IMR-90 (cell line): ENCODE data around the gene TEDC1. TPM values are rescaled to one million over a fixed set of nuclear protein-coding genes. Genes with fewer than 3 reads are reported as not detected.

Experiments
- ATAC-seq: fragments of 200-7000 bp; cut with Tn5 transposase; 2 replicates; pipeline ENCODE4 v1.9.1; 2020; ENCODE audit warnings: low read depth, mild to moderate bottlenecking, moderate library complexity
- BruUV-seq: library from RNA; stranded (reverse); fragments of 400-500 nt; replicated peaks from 2 replicates; lab custom pipeline; 2021; lab: Mats Ljungman, UMichigan
- CTCF ChIA-PET: fragments of 300-600 bp; formaldehyde crosslinking; extraction: SDS; loops from one replicate; lab custom pipeline; 2021; ENCODE audit warnings: antibody characterized with exemption; lab: Yijun Ruan, JAX
- POLR2A ChIA-PET: fragments of 300-600 bp; sonication (Branson Sonifier 250); formaldehyde crosslinking; loops from one replicate; lab custom pipeline; 2022; ENCODE audit warnings: antibody characterized with exemption; ENCODE audit not compliant: unreplicated experiment; lab: Charles Lee
- DNase-seq: peaks from one replicate; pipeline ENCODE4 v3.0.0; 2013
- H2AFZ ChIP-seq: replicated peaks from 2 replicates; pipeline ENCODE3; 2013; ENCODE audit warnings: low read length, mild to moderate bottlenecking; ENCODE audit not compliant: poor library complexity
- H2AK5ac ChIP-seq: 2 replicates; pipeline ENCODE4 v1.6.1; 2013; ENCODE audit warnings: low read depth, low read length, inconsistent platforms
- H2AK9ac ChIP-seq: replicated peaks from 2 replicates; pipeline ENCODE3; 2013; ENCODE audit warnings: mild to moderate bottlenecking, low read depth, low read length, moderate library complexity; ENCODE audit not compliant: poor library complexity
- H2BK120ac ChIP-seq: 2 replicates; pipeline ENCODE4 v1.6.1; 2013; ENCODE audit warnings: low read depth, low read length, inconsistent platforms
- H2BK15ac ChIP-seq: 3 replicates; pipeline ENCODE4 v1.6.1; 2013; ENCODE audit warnings: low read depth, low read length, inconsistent platforms
- H2BK20ac ChIP-seq: 2 replicates; pipeline ENCODE4 v1.6.1; 2013; ENCODE audit warnings: low read depth, mild to moderate bottlenecking, inconsistent platforms, low read length, moderate library complexity
- H2BK5ac ChIP-seq: 2 replicates; pipeline ENCODE4 v1.6.1; 2013; ENCODE audit warnings: mild to moderate bottlenecking, low read depth, low read length, inconsistent platforms; ENCODE audit not compliant: poor library complexity, severe bottlenecking
- H3K14ac ChIP-seq: replicated peaks from 2 replicates; pipeline ENCODE4 v1.6.1; 2013; ENCODE audit warnings: low read depth, low read length, inconsistent platforms
- H3K18ac ChIP-seq: 2 replicates; pipeline ENCODE4 v1.6.1; 2013; ENCODE audit warnings: low read depth, low read length, control low read depth
- H3K23ac ChIP-seq: 2 replicates; pipeline ENCODE4 v1.6.1; 2013; ENCODE audit warnings: low read depth, low read length, inconsistent platforms
- H3K27ac ChIP-seq: 2 replicates; pipeline ENCODE4 v1.5.1; 2013; ENCODE audit warnings: mild to moderate bottlenecking, control low read depth, low read length; ENCODE audit not compliant: insufficient read depth
- H3K27me3 ChIP-seq: 2 replicates; pipeline ENCODE4 v1.6.1; 2013; ENCODE audit warnings: low read length; ENCODE audit not compliant: control insufficient read depth, insufficient read depth
- H3K36me3 ChIP-seq: 2 replicates; pipeline ENCODE4 v1.6.1; 2013; ENCODE audit warnings: low read length, mixed read lengths; ENCODE audit not compliant: control insufficient read depth, insufficient read depth
- H3K4ac ChIP-seq: 2 replicates; pipeline ENCODE4 v1.6.1; 2013; ENCODE audit warnings: low read depth, low read length, inconsistent platforms
- H3K4me1 ChIP-seq: 2 replicates; pipeline ENCODE4 v1.6.1; 2013; ENCODE audit warnings: low read length, mixed read lengths; ENCODE audit not compliant: control insufficient read depth, insufficient read depth
- H3K4me2 ChIP-seq: 2 replicates; pipeline ENCODE4 v1.6.1; 2013; ENCODE audit warnings: low read depth, mild to moderate bottlenecking, control low read depth, low read length, moderate library complexity
- H3K4me3 ChIP-seq: 2 replicates; pipeline ENCODE4 v1.5.1; 2013; ENCODE audit warnings: low read depth, mild to moderate bottlenecking, control low read depth, low read length, moderate library complexity; ENCODE audit not compliant: insufficient read depth
- H3K56ac ChIP-seq: 2 replicates; pipeline ENCODE4 v1.6.1; 2013; ENCODE audit warnings: low read length, inconsistent platforms; ENCODE audit not compliant: insufficient read depth; ENCODE audit errors: extremely low read depth
- H3K79me1 ChIP-seq, 2 experiments: 2 replicates each; pipeline ENCODE4 v1.6.1; 2013; ENCODE audit warnings: low read length in 2 of 2, inconsistent platforms in 1 of 2, low read depth in 1 of 2
- H3K9ac ChIP-seq: 2 replicates; pipeline ENCODE4 v1.6.1; 2013; ENCODE audit warnings: low read depth, low read length, control low read depth
- H3K9me1 ChIP-seq: 2 replicates; pipeline ENCODE4 v1.6.1; 2013; ENCODE audit warnings: low read length, inconsistent platforms; ENCODE audit not compliant: insufficient read depth
- H3K9me3 ChIP-seq: 2 replicates; pipeline ENCODE4 v1.6.1; 2013; ENCODE audit warnings: low read length; ENCODE audit not compliant: control insufficient read depth, insufficient read depth
- H4K20me1 ChIP-seq: 2 replicates; pipeline ENCODE4 v1.6.1; 2013; ENCODE audit warnings: low read length, inconsistent platforms; ENCODE audit not compliant: insufficient read depth
- H4K5ac ChIP-seq: 2 replicates; pipeline ENCODE4 v1.6.1; 2013; ENCODE audit warnings: mild to moderate bottlenecking, low read depth, low read length, control low read depth
- H4K8ac ChIP-seq, 2 experiments: 2 replicates each; pipeline ENCODE4 v1.6.1; 2013; ENCODE audit warnings: low read depth in 2 of 2, low read length in 2 of 2, control low read depth in 1 of 2, inconsistent platforms in 1 of 2
- H4K91ac ChIP-seq: 2 replicates; pipeline ENCODE4 v1.6.1; 2013; ENCODE audit warnings: low read depth, low read length, inconsistent platforms; ENCODE audit not compliant: insufficient read depth
- BHLHE40 ChIP-seq: fragments of 150-350 bp; IDR thresholded peaks from 2 replicates; pipeline ENCODE4 v1.6.1; 2016; ENCODE audit warnings: mild to moderate bottlenecking, low read depth, low read length
- CEBPB ChIP-seq: IDR thresholded peaks from 2 replicates; pipeline ENCODE4 v1.6.1; 2012; ENCODE audit warnings: low read depth, low read length, improper control_type of control experiment
- CHD1 ChIP-seq: IDR thresholded peaks from 2 replicates; pipeline ENCODE4 v1.6.1; 2012; ENCODE audit warnings: low read depth, low read length, improper control_type of control experiment
- CTCF ChIP-seq: conservative IDR thresholded peaks from 2 replicates; pipeline ENCODE4 v1.5.1; 2012; ENCODE audit warnings: mild to moderate bottlenecking, low read depth, low read length, improper control_type of control experiment
- ELK1 ChIP-seq: fragments of 150-350 bp; IDR thresholded peaks from 2 replicates; pipeline ENCODE4 v1.6.1; 2016; ENCODE audit warnings: low read depth, mild to moderate bottlenecking, low read length, moderate library complexity, borderline replicate concordance
- FOS ChIP-seq: fragments of 150-350 bp; IDR thresholded peaks from 2 replicates; pipeline ENCODE4 v1.6.1; 2016; ENCODE audit warnings: low read depth, low read length
- MAFK ChIP-seq: IDR thresholded peaks from 2 replicates; pipeline ENCODE4 v1.6.1; 2012; ENCODE audit warnings: low read depth, low read length, improper control_type of control experiment
- MAZ ChIP-seq: IDR thresholded peaks from 2 replicates; pipeline ENCODE4 v1.6.1; 2012; ENCODE audit warnings: low read depth, mild to moderate bottlenecking, low read length, improper control_type of control experiment, moderate library complexity, borderline replicate concordance
- MXI1 ChIP-seq: IDR thresholded peaks from 2 replicates; pipeline ENCODE4 v1.6.1; 2012; ENCODE audit warnings: low read depth, mild to moderate bottlenecking, low read length, moderate library complexity, borderline replicate concordance
- NFE2L2 ChIP-seq: fragments of 150-350 bp; IDR thresholded peaks from 2 replicates; pipeline ENCODE4 v1.6.1; 2016; ENCODE audit warnings: low read depth, mild to moderate bottlenecking, low read length
- POLR2A ChIP-seq: IDR thresholded peaks from 2 replicates; pipeline ENCODE4 v1.6.1; 2012; ENCODE audit warnings: mild to moderate bottlenecking, low read depth, low read length
- RAD21 ChIP-seq: IDR thresholded peaks from 2 replicates; pipeline ENCODE4 v1.6.1; 2012; ENCODE audit warnings: low read length, improper control_type of control experiment
- RCOR1 ChIP-seq: IDR thresholded peaks from 2 replicates; pipeline ENCODE4 v1.6.1; 2012; ENCODE audit warnings: mild to moderate bottlenecking, low read length, improper control_type of control experiment; ENCODE audit not compliant: insufficient replicate concordance
- RFX5 ChIP-seq: IDR thresholded peaks from 2 replicates; pipeline ENCODE4 v1.8.0; 2012; ENCODE audit warnings: low read depth, mild to moderate bottlenecking, low read length, moderate library complexity
- SMC3 ChIP-seq: fragments of 150-350 bp; IDR thresholded peaks from 2 replicates; pipeline ENCODE4 v1.6.1; 2016; ENCODE audit warnings: low read depth, mild to moderate bottlenecking, antibody characterized with exemption, low read length, moderate library complexity
- USF2 ChIP-seq: fragments of 150-350 bp; IDR thresholded peaks from 2 replicates; pipeline ENCODE4 v1.6.1; 2017; ENCODE audit warnings: mild to moderate bottlenecking, antibody characterized with exemption, low read length, low read depth
- WGBS, 2 experiments: methylation state at CpG; one replicate each; pipeline versions ENCODE4 v1.1.5 to v1.1.7; 2013; ENCODE audit warnings: missing lambda C conversion rate in 2 of 2; ENCODE audit not compliant: insufficient read length in 1 of 2; ENCODE audit errors: extremely low coverage in 2 of 2; 5-methylcytosine and 5-hydroxymethylcytosine counted together
- dilution Hi-C: fragments of 300-500 bp; cut with HindIII; formaldehyde crosslinking; loops from one replicate; pipeline ENCODE4 v1.14.3; 2018; ENCODE audit warnings: low sequenced_read_pairs; ENCODE audit not compliant: unreplicated experiment
- in situ Hi-C: fragments of 300-500 bp; cut with MboI; formaldehyde crosslinking; loops from 3 replicates; pipeline ENCODE4 v1.14.3; 2019; ENCODE audit warnings: low sequenced_read_pairs, inconsistent platforms, mixed read lengths
- intact Hi-C: fragments of 100-400 bp; cut with micrococcal nuclease; formaldehyde crosslinking; loops from 2 replicates; pipeline ENCODE4 v1.10.0; 2022
- polyA plus RNA-seq, 3 experiments: library from polyadenylated mRNA; depleted of rRNA; stranded (reverse); fragments of >200 nt; gene quantifications; 2 replicates each; pipeline ENCODE4 v1.2.3, GENCODE V29; 2012; ENCODE audit warnings: low replicate concordance in 1 of 3
- total RNA-seq: library from RNA; depleted of rRNA; stranded (reverse); fragments of >200 nt; gene quantifications from 2 replicates; pipeline ENCODE4 v1.2.3, GENCODE V29; 2012

TEDC1 gene
- total and polyA plus RNA-seq, 2 of the 4 experiments (the other 2 are of a cell fraction) = 5.7 to 6.4 TPM

- Histone ChIP-seq H3K4ac (no peak overlapping the region), H2AFZ (no peak overlapping the region), H4K8ac (no peak overlapping the region), H2BK5ac (no peak overlapping the region), H3K14ac (no peak overlapping the region), H3K9ac (no peak overlapping the region), H3K23ac (no peak overlapping the region), H4K5ac (no peak overlapping the region), H3K9me1 (no peaks in the 10 kb centered on the region), H3K4me2 (no peak overlapping the region), H3K4me1 (no peaks in the 10 kb centered on the region), H2BK15ac (no peak overlapping the region), H3K27me3 (peaks cover 6% of the 10 kb centered on the region; the same call in 1 of the 2 replicates), H4K20me1 (no peaks in the 10 kb centered on the region), H2AK5ac (no peak overlapping the region), H3K4me3 (no peak overlapping the region), H2AK9ac (no peak overlapping the region), H2BK120ac (no peak overlapping the region), H2BK20ac (no peak overlapping the region), H4K91ac (no peak overlapping the region), H3K36me3 (no peaks in the 10 kb centered on the region), H3K27ac (no peak overlapping the region), H3K56ac (no peak overlapping the region), H3K79me1 (no peaks in the 10 kb centered on the region), H3K9me3 (peaks cover 1% of the 10 kb centered on the region; the same call in 1 of the 2 replicates), H3K18ac (no peak overlapping the region)
- dilution Hi-C loops (no loop called here), in situ Hi-C loops (no loop called here), intact Hi-C loops (no loop called here)
- TF ChIP-seq RAD21 (no peak), CHD1 (no peak), RFX5 (no peak), MXI1 (no peak), CTCF (no peak), BHLHE40 (no peak), POLR2A (no peak), SMC3 (no peak), RCOR1 (no peak), MAFK (no peak), FOS (no peak), ELK1 (no peak), NFE2L2 (no peak), CEBPB (no peak), MAZ (no peak), USF2 (no peak)
- ATAC-seq (no peak), DNase-seq (no peak)
- ChIA-PET POLR2A (no interaction called here), CTCF (no interaction called here)
- 86% methylated on average over 12 of the region's 19 CpGs; no CpG with 5 or more reads in 1 of the 2 experiments for WGBS, 2 experiments
- no TSS peak for BruUV-seq
Observed at GRCh38 chr14:105541218-105541875, 50.3 kb downstream of the TEDC1 start.
